Measurements from ENCODE around the gene CDK9. TPM values are rescaled to one million over a fixed set of nuclear protein-coding genes. Genes with fewer than 3 reads are reported as not detected.

CDK9 gene
- total RNA-seq, 1 donor from 2014 or later = 120 TPM

GRCh38 chr9:127810378-127811187 lies 24.7 kb downstream of the CDK9 start:
- Mint-ChIP-seq H3K36me3 (peaks cover 11% of the 10 kb centered on the region), H3K4me3 (no peak overlapping the region), H3K27ac (no peak overlapping the region), H3K4me1 (peaks cover 5% of the 10 kb centered on the region), H3K9me3 (no peaks in the 10 kb centered on the region), H3K27me3 (ENCODE audit: low read depth) (no peaks in the 10 kb centered on the region)
- TF ChIP-seq CTCF (IDR thresholded peaks at IDR 0.05; ENCODE audit: unreplicated experiment) = no peak
- no peak for DNase-seq (ENCODE audit: low spot score in 2 of 2, unreplicated experiment in 2 of 2)

- no peak for TF ChIP-seq CTCF (IDR thresholded peaks at IDR 0.05; ENCODE audit: unreplicated experiment)
- Mint-ChIP-seq H3K27ac (no peak overlapping the region), H3K36me3 (peaks cover 8% of the 10 kb centered on the region)
Observed at GRCh38 chr9:127812011-127812410, 26.2 kb downstream of the CDK9 start.

GRCh38 chr9:127812936-127813675 lies 27.3 kb downstream of the CDK9 start:
- H3K4me1 Mint-ChIP-seq = peaks cover 10% of the 10 kb centered on the region
- H3K9me3 Mint-ChIP-seq = no peaks in the 10 kb centered on the region
- H3K27ac Mint-ChIP-seq = no peak overlapping the region
- H3K4me3 Mint-ChIP-seq = no peak overlapping the region
- no peak for TF ChIP-seq CTCF (IDR thresholded peaks at IDR 0.05; ENCODE audit: unreplicated experiment)
- DNase-seq (ENCODE audit: low spot score in 2 of 2, unreplicated experiment in 2 of 2) = no peak
- peaks cover 4% of the 10 kb centered on the region for H3K36me3 Mint-ChIP-seq
- no peaks in the 10 kb centered on the region for H3K27me3 Mint-ChIP-seq (ENCODE audit: low read depth)

More at GRCh38 chr9:127812011-127812410, 26.2 kb downstream of the CDK9 start:
- peaks cover 5% of the 10 kb centered on the region for H3K4me1 Mint-ChIP-seq
- DNase-seq (ENCODE audit: low spot score in 2 of 2, unreplicated experiment in 2 of 2) = no peak
- H3K4me3 Mint-ChIP-seq = no peak overlapping the region
- no peaks in the 10 kb centered on the region for H3K27me3 Mint-ChIP-seq (ENCODE audit: low read depth)
- H3K9me3 Mint-ChIP-seq = no peaks in the 10 kb centered on the region

GRCh38 chr9:127813686-127814226 lies 27.9 kb downstream of the CDK9 start:
- no peak overlapping the region for H3K4me3 Mint-ChIP-seq
- H3K4me1 Mint-ChIP-seq = peaks cover 10% of the 10 kb centered on the region
- no peak for DNase-seq (ENCODE audit: low spot score in 2 of 2, unreplicated experiment in 2 of 2)
- H3K9me3 Mint-ChIP-seq = no peaks in the 10 kb centered on the region
- peaks cover 4% of the 10 kb centered on the region for H3K36me3 Mint-ChIP-seq
- no peak for TF ChIP-seq CTCF (IDR thresholded peaks at IDR 0.05; ENCODE audit: unreplicated experiment)
- no peak overlapping the region for H3K27ac Mint-ChIP-seq
- no peaks in the 10 kb centered on the region for H3K27me3 Mint-ChIP-seq (ENCODE audit: low read depth)

GRCh38 chr9:127814619-127815511 lies 29.0 kb downstream of the CDK9 start:
- no peak overlapping the region for H3K27ac Mint-ChIP-seq
- no peaks in the 10 kb centered on the region for H3K9me3 Mint-ChIP-seq
- H3K27me3 Mint-ChIP-seq (ENCODE audit: low read depth) = no peaks in the 10 kb centered on the region
- no peak for DNase-seq (ENCODE audit: low spot score in 2 of 2, unreplicated experiment in 2 of 2)
- H3K4me1 Mint-ChIP-seq = peaks cover 5% of the 10 kb centered on the region
- no peak overlapping the region for H3K4me3 Mint-ChIP-seq
- no peak for TF ChIP-seq CTCF (IDR thresholded peaks at IDR 0.05; ENCODE audit: unreplicated experiment)
- peaks cover 4% of the 10 kb centered on the region for H3K36me3 Mint-ChIP-seq

Data from mesothelial cell of epicardium (in vitro differentiated cells).